Neural crest cell (in vitro differentiated cells): ENCODE measurements around the gene TEX13B. TPM values are rescaled to one million over a fixed set of nuclear protein-coding genes. Genes with fewer than 3 reads are reported as not detected.

Experiments used
- DNase-seq: peaks from one replicate; pipeline ENCODE4 v3.0.0; 2021; ENCODE audit warnings: low read depth, mixed read lengths, low spot score
- H3K27ac Mint-ChIP-seq: one replicate; pipeline ENCODE4 v1.8.0; 2021; ENCODE audit warnings: mild to moderate bottlenecking, mixed read lengths; ENCODE audit not compliant: unreplicated experiment
- H3K27me3 Mint-ChIP-seq: 2 replicates; pipeline ENCODE4 v1.8.0; 2021; ENCODE audit warnings: low read depth, mild to moderate bottlenecking, mixed read lengths
- H3K36me3 Mint-ChIP-seq: 2 replicates; pipeline ENCODE4 v1.8.0; 2021; ENCODE audit warnings: low read depth, mild to moderate bottlenecking, mixed read lengths
- H3K4me1 Mint-ChIP-seq: 2 replicates; pipeline ENCODE4 v1.8.0; 2021; ENCODE audit warnings: mixed read lengths
- H3K4me3 Mint-ChIP-seq: one replicate; pipeline ENCODE4 v1.8.0; 2021; ENCODE audit warnings: mild to moderate bottlenecking, mixed read lengths
- H3K9me3 Mint-ChIP-seq: 2 replicates; pipeline ENCODE4 v1.8.0; 2021; ENCODE audit warnings: mixed read lengths
- total RNA-seq: library from RNA; stranded (reverse); gene quantifications from 2 replicates; pipeline ENCODE4 v1.2.1, GENCODE V29; 2021
- TF ChIP-seq, protein P1 (sequence below): fragments of 200-600 bp; sonication (generic); conservative IDR thresholded peaks from 2 replicates; pipeline ENCODE4 v1.5.0; 2021; ENCODE audit warnings: antibody characterized with exemption, mild to moderate bottlenecking

Gene TEX13B
- total RNA-seq, 1 donor from 2014 or later: not detected

DNA sequence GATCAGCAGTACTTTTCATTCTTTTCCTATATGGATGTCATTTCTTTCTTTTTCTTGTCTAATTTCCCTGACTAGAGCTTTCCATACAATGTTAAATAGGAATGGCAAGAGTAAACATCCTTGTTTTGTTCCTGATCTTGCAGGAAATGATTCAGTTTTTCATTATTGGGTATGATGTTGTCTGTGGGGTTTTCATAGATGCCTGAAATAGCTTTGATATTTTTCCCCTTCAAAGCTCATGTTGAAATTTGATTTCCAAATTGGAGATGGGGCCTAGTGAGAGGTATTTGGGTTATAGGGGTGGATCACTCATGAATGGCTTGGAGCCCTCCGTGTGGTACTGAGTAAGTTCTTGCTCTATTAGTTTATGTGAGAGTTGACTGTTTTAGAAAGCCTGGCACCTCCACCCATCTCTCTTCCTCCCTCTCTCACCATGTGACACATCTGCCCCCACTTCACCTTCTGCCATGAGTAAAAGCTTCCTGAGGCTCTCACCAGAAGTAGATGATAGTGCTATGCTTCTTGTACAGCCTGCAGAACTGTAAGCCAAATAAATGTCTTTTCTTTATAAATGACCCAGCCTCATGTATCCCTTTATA lies 40.4 kb upstream of the TEX13B start:
- no peak for DNase-seq
- no peaks in the 10 kb centered on the region for H3K36me3 Mint-ChIP-seq
- TF ChIP-seq, protein P1, sequence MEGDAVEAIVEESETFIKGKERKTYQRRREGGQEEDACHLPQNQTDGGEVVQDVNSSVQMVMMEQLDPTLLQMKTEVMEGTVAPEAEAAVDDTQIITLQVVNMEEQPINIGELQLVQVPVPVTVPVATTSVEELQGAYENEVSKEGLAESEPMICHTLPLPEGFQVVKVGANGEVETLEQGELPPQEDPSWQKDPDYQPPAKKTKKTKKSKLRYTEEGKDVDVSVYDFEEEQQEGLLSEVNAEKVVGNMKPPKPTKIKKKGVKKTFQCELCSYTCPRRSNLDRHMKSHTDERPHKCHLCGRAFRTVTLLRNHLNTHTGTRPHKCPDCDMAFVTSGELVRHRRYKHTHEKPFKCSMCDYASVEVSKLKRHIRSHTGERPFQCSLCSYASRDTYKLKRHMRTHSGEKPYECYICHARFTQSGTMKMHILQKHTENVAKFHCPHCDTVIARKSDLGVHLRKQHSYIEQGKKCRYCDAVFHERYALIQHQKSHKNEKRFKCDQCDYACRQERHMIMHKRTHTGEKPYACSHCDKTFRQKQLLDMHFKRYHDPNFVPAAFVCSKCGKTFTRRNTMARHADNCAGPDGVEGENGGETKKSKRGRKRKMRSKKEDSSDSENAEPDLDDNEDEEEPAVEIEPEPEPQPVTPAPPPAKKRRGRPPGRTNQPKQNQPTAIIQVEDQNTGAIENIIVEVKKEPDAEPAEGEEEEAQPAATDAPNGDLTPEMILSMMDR: no peak
- peaks cover 10% of the 10 kb centered on the region for H3K9me3 Mint-ChIP-seq
- H3K27me3 Mint-ChIP-seq: no peaks in the 10 kb centered on the region
- H3K4me1 Mint-ChIP-seq: no peaks in the 10 kb centered on the region
- H3K4me3 Mint-ChIP-seq: no peak overlapping the region
- no peak overlapping the region for H3K27ac Mint-ChIP-seq

GRCh38 chrX:108020631-108021030 lies 38.5 kb upstream of the TEX13B start:
- Mint-ChIP-seq H3K9me3 (peaks cover 12% of the 10 kb centered on the region), H3K36me3 (no peaks in the 10 kb centered on the region), H3K27me3 (no peaks in the 10 kb centered on the region), H3K4me1 (no peaks in the 10 kb centered on the region), H3K27ac (no peak overlapping the region), H3K4me3 (no peak overlapping the region)
- DNase-seq: no peak
- TF ChIP-seq, protein P1: peak; percentile 60

DNA sequence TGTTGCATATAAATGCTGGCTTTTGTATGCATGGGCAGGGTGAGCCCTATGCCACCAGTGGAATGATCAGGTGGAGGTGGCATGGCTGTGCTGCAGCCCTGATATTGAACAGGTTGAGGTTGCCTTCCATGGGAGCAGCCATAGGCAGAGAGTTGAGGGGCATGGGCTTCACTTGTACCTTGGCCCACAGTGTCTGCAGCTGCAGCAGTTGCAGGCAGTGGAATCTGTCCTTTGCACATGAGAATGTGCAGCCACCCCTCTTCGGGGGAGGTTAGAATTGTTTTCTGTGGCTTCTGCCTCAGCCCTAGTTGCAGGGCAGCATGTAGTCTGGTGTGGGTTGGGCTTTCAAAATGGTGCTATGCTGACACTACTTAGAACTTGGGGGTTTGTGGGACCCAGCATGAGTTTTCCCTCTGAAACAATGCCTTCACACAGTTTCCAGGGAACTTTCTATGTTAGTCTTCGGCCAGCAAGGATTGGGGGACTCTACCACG lies 37.3 kb upstream of the TEX13B start:
- H3K4me1 Mint-ChIP-seq: no peaks in the 10 kb centered on the region
- H3K27me3 Mint-ChIP-seq: no peaks in the 10 kb centered on the region
- no peak overlapping the region for H3K27ac Mint-ChIP-seq
- TF ChIP-seq, protein P1: no peak
- no peak overlapping the region for H3K4me3 Mint-ChIP-seq
- peaks cover 8% of the 10 kb centered on the region for H3K9me3 Mint-ChIP-seq
- no peaks in the 10 kb centered on the region for H3K36me3 Mint-ChIP-seq
- no peak for DNase-seq

- Mint-ChIP-seq H3K36me3 (no peaks in the 10 kb centered on the region), H3K4me3 (no peak overlapping the region), H3K27ac (no peak overlapping the region), H3K27me3 (no peaks in the 10 kb centered on the region), H3K4me1 (no peaks in the 10 kb centered on the region), H3K9me3 (peaks cover 6% of the 10 kb centered on the region)
- no peak for DNase-seq
- TF ChIP-seq, protein P1: no peak
Measured at GRCh38 chrX:108018656-108019381, 36.6 kb upstream of the TEX13B start.

GRCh38 chrX:108001218-108001814 lies 19.1 kb upstream of the TEX13B start:
- Mint-ChIP-seq H3K9me3 (peaks cover 14% of the 10 kb centered on the region), H3K27me3 (no peaks in the 10 kb centered on the region), H3K27ac (no peak overlapping the region), H3K4me3 (no peak overlapping the region), H3K4me1 (no peaks in the 10 kb centered on the region), H3K36me3 (no peaks in the 10 kb centered on the region)
- no peak for DNase-seq
- TF ChIP-seq, protein P1: peak; percentile 66
